ENCODE measurements around the gene DNAJC6.

The DNAJC6 gene

GRCh38 chr1:65412256-65412983 lies 103.1 kb downstream of the DNAJC6 start:
- no peak for DNase-seq

GRCh38 chr1:65412984-65413375 lies 103.6 kb downstream of the DNAJC6 start:
- no peak for DNase-seq

GRCh38 chr1:65414538-65414937 lies 105.2 kb downstream of the DNAJC6 start:
- DNase-seq = no peak

GRCh38 chr1:65416767-65417166 lies 107.4 kb downstream of the DNAJC6 start:
- no peak for DNase-seq

GRCh38 chr1:65417729-65418128 lies 108.4 kb downstream of the DNAJC6 start:
- no peak for DNase-seq

- no peak for DNase-seq
Observed at GRCh38 chr1:65418522-65419185, 109.3 kb downstream of the DNAJC6 start.

GRCh38 chr1:65419681-65420589 lies 110.6 kb downstream of the DNAJC6 start:
- DNase-seq = peak; percentile 94

GRCh38 chr1:65420590-65421350 lies 111.4 kb downstream of the DNAJC6 start, which contains the start of the genes LEPR and LEPROT:
Gene LEPR, plus strand, starts transcription at chr1:65420668. Its CDS starts 144,898 bp downstream, at chr1:65565566.
Gene LEPROT, plus strand, starts transcription at chr1:65420668. Its CDS starts 57 bp downstream, at chr1:65420725.
- peak; percentile 70 for DNase-seq

- DNase-seq = no peak
Observed at GRCh38 chr1:65421351-65422025, 112.1 kb downstream of the DNAJC6 start.

GRCh38 chr1:65422241-65423203 lies 113.2 kb downstream of the DNAJC6 start:
- no peak for DNase-seq

GRCh38 chr1:65423884-65424572 lies 114.7 kb downstream of the DNAJC6 start:
- no peak for DNase-seq

- DNase-seq = no peak
Observed at GRCh38 chr1:65424573-65424889, 115.2 kb downstream of the DNAJC6 start.

GRCh38 chr1:65425006-65425405 lies 115.7 kb downstream of the DNAJC6 start:
- DNase-seq = no peak

GRCh38 chr1:65425697-65426096 lies 116.4 kb downstream of the DNAJC6 start:
- no peak for DNase-seq

- no peak for DNase-seq
Observed at GRCh38 chr1:65429078-65429477, 119.7 kb downstream of the DNAJC6 start.

GRCh38 chr1:65429806-65430205 lies 120.5 kb downstream of the DNAJC6 start:
- no peak for DNase-seq

- DNase-seq = peak; percentile 47
Observed at GRCh38 chr1:65431111-65431705, 121.9 kb downstream of the DNAJC6 start.

- no peak for DNase-seq
Observed at GRCh38 chr1:65432918-65433317, 123.6 kb downstream of the DNAJC6 start.

GRCh38 chr1:65434255-65434654 lies 124.9 kb downstream of the DNAJC6 start:
- no peak for DNase-seq

- no peak for DNase-seq
Observed at GRCh38 chr1:65434760-65435159, 125.4 kb downstream of the DNAJC6 start.
